Measurements from ENCODE around the gene COX5A. TPM values are rescaled to one million over a fixed set of nuclear protein-coding genes. Genes with fewer than 3 reads are reported as not detected.

Gene COX5A
- total and polyA plus RNA-seq, 2 experiments from 2014 or later, result 190 to 885 TPM

DNA sequence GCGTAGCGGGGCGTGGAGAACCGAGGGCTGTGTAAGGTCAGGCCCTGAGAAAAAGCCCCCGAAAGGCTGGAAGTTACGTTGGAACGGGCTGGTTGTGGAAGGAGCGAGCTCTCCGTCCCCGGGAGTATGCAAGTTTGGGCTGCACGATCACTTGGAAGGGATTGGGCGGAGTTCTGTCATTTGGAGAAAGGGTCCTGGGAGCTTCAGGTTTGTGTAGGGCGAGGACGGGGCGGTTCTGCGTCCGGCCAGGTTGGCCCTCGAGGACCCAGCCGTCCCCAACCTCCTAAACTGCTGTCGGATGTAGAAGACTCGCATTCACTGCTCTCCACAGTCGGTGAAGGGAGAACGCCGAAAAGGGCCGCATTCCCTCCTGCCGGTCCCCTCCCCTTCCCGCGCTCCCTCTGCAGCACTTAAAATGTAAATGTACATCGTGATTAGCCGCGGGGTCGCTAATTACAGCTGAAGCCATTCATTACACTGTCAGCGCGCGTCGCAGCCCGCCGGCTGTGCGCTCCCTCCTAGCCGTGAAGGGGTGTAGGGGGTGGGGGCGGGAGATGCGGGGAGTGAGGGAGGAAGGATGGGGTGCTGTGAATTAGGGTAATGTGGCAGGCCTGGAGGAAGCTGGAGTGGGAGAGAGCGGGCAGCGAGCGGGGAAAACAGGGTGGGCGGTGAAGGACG lies 21.2 kb upstream of the COX5A start:
- Mint-ChIP-seq H3K4me3 (peak overlapping the region; percentile 75), H3K36me3 (ENCODE audit: low read depth) (peaks cover 7% of the 10 kb centered on the region; the same call in 2 of the 3 replicates)

More for the DNA sequence above, 21.2 kb upstream of the COX5A start:
- Mint-ChIP-seq H3K4me1 (peaks cover 32% of the 10 kb centered on the region), H3K27me3 (ENCODE audit: insufficient read depth, low read depth, poor library complexity) (peaks cover 47% of the 10 kb centered on the region), H3K9me3 (no peaks in the 10 kb centered on the region; the same call in 2 of the 3 replicates), H3K27ac (no peak overlapping the region)
- H3K4me1 ChIP-seq (ENCODE audit: insufficient read depth), result peaks cover 32% of the 10 kb centered on the region
- peak overlapping the region; percentile 80 for H3K4me3 ChIP-seq
- H2AFZ ChIP-seq, result peak overlapping the region; percentile 90
- H3F3A ChIP-seq (replicated peaks; ENCODE audit: low read depth), result peaks cover 9% of the 10 kb centered on the region; the same call in 1 of the 2 replicates
- H3K27me3 ChIP-seq (ENCODE audit: insufficient read depth), result peaks cover 62% of the 10 kb centered on the region
- H3K36me3 ChIP-seq (ENCODE audit: insufficient read depth), result no peaks in the 10 kb centered on the region
- TF ChIP-seq NANOG (IDR thresholded peaks at IDR 0.05; ENCODE audit: borderline replicate concordance) (no peak), EZH2phosphoT487 (IDR thresholded peaks at IDR 0.05; ENCODE audit: unreplicated experiment) (no peak), ZNF462 (CRISPR knock-in tag; IDR thresholded peaks at IDR 0.05) (no peak)
- peak overlapping the region; percentile 100 for H3K4me2 ChIP-seq
- no peaks in the 10 kb centered on the region for H3K9me2 ChIP-seq (ENCODE audit: insufficient read depth)
- ATAC-seq, result peak; percentile 3
- DNase-seq (ENCODE audit: low spot score), result peak; percentile 65
- H3K79me2 ChIP-seq (replicated peaks; ENCODE audit: insufficient read depth), result peaks cover 12% of the 10 kb centered on the region
- H4K20me1 ChIP-seq (replicated peaks; ENCODE audit: insufficient read depth), result peaks cover 10% of the 10 kb centered on the region
- H3K27ac ChIP-seq (ENCODE audit: low read depth), result no peak overlapping the region
